ENCODE data around the gene APOBR.

DNA sequence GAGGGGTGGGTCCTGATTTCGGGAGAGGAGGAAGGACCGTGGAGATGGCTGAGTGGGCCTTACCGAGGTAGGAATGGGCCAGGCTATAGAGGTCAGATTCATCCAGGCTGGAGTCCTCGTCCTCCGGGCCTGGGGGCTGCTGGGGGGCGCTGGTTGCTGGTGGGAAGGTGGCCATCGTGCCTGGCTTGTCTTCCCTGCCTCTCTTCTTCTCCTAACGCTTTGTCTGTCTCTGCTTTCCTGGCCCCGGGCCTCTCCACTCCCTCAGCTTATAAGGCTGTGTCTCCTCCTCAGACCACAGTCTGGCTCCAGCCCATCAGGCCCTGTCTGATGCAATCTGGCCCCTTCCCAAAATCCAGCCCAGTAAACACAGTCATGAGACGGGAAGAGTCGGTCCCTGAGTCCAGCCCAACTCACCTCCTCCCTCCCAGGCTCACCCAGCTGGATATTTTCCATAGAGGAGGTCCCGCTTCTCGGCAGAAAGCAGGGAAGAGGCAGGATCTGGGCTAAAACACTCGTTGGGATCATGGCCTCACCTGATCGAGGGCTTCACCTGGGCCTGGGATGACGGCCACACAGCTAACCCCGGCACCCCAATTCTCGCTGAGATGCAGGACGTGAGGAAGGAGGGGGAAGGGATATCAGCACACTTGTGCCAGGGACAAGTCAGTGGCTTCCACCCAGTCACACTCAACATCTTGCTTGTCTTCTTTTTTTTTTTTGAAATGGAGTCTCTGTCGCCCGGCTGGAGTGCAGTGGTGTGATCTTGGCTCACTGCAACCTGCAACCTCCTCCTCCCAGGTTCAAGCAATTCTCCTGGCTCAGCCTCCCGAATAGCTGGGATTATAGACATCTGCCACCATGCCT is 44.5 kb downstream of the APOBR start, which contains the start of gene NUPR1:
- TF ChIP-seq, protein P1, sequence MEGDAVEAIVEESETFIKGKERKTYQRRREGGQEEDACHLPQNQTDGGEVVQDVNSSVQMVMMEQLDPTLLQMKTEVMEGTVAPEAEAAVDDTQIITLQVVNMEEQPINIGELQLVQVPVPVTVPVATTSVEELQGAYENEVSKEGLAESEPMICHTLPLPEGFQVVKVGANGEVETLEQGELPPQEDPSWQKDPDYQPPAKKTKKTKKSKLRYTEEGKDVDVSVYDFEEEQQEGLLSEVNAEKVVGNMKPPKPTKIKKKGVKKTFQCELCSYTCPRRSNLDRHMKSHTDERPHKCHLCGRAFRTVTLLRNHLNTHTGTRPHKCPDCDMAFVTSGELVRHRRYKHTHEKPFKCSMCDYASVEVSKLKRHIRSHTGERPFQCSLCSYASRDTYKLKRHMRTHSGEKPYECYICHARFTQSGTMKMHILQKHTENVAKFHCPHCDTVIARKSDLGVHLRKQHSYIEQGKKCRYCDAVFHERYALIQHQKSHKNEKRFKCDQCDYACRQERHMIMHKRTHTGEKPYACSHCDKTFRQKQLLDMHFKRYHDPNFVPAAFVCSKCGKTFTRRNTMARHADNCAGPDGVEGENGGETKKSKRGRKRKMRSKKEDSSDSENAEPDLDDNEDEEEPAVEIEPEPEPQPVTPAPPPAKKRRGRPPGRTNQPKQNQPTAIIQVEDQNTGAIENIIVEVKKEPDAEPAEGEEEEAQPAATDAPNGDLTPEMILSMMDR (IDR thresholded peaks at IDR 0.05; ENCODE audit: poor library complexity), result no peak
- no peak for TF ChIP-seq EZH2 (IDR thresholded peaks at IDR 0.05; ENCODE audit: borderline replicate concordance)
- TF ChIP-seq EZH2phosphoT487 (IDR thresholded peaks at IDR 0.05; ENCODE audit: low read depth, severe bottlenecking, unreplicated experiment), result no peak
